ENCODE data around the gene KDM7A. TPM values are rescaled to one million over a fixed set of nuclear protein-coding genes. Genes with fewer than 3 reads are reported as not detected.

The KDM7A gene
- total RNA-seq, 1 experiment from 2014 or later, result 6.6 TPM

- Mint-ChIP-seq H3K27me3 (ENCODE audit: low read depth) (no peaks in the 10 kb centered on the region), H3K9me3 (no peaks in the 10 kb centered on the region), H3K4me3 (no peak overlapping the region), H3K4me1 (peaks cover 22 to 41% of the 10 kb centered on the region in 2 experiments), H3K36me3 (ENCODE audit: insufficient read depth in 1 of 3, low read depth in 3 of 3) (0 out of 7 replicates have a peak, but pooled peaks cover 0 to 4% (median 0%) of the 10 kb centered on the region in 3 experiments), H3K27ac (no peak overlapping the region)
- Histone ChIP-seq H3K23me2 (ENCODE audit: insufficient read length, low read depth, low read length, poor library complexity, severe bottlenecking) (no peaks in the 10 kb centered on the region), H2BK5ac (ENCODE audit: insufficient read length, low read length) (no peak overlapping the region), H3T11ph (ENCODE audit: low read length) (no peak overlapping the region), H3K9ac (ENCODE audit: extremely low read depth, insufficient read length, low read length) (no peak overlapping the region), H3K56ac (ENCODE audit: insufficient read length, low read depth, low read length) (no peak overlapping the region), H3K27me3 (ENCODE audit: insufficient read depth, low read length) (no peaks in the 10 kb centered on the region), H2BK20ac (ENCODE audit: low read depth, low read length, poor library complexity, severe bottlenecking) (no peak overlapping the region), H2BK120ac (ENCODE audit: low read depth, low read length, poor library complexity, severe bottlenecking) (no peak overlapping the region), H3K9me3 (ENCODE audit: control insufficient read depth, low read depth, low read length) (no peaks in the 10 kb centered on the region), H4K5ac (ENCODE audit: insufficient read length, low read depth, low read length) (no peak overlapping the region), H3K4me1 (ENCODE audit: insufficient read depth, low read length) (peaks cover 4% of the 10 kb centered on the region; the same call in 1 of the 2 replicates), H3K23ac (ENCODE audit: insufficient read length, low read depth, low read length) (no peak overlapping the region), H2BK12ac (ENCODE audit: insufficient read length, low read depth, low read length) (no peak overlapping the region), H4K20me1 (ENCODE audit: control insufficient read depth, insufficient read depth, insufficient read length) (no peaks in the 10 kb centered on the region), H3K27ac (ENCODE audit: insufficient read length, low read depth, low read length) (no peak overlapping the region), H3K79me2 (ENCODE audit: insufficient read depth, low read length) (no peaks in the 10 kb centered on the region), H3K14ac (ENCODE audit: insufficient read depth, low read length) (no peak overlapping the region), H2AK5ac (ENCODE audit: insufficient read length, low read length) (no peak overlapping the region), H4K8ac (replicated peaks; ENCODE audit: insufficient read length, low read depth, low read length) (no peak overlapping the region), H4K91ac (ENCODE audit: insufficient read length, low read depth, low read length) (no peak overlapping the region), H3K4ac (ENCODE audit: low read depth, low read length) (no peak overlapping the region), H3K4me2 (ENCODE audit: insufficient read depth, insufficient read length, low read length) (no peak overlapping the region), H2AFZ (ENCODE audit: low read length) (no peak overlapping the region), H3K79me1 (ENCODE audit: insufficient read depth, low read depth, low read length, poor library complexity, severe bottlenecking) (no peaks in the 10 kb centered on the region), H3K18ac (ENCODE audit: insufficient read length, low read depth, low read length) (no peak overlapping the region), H2BK15ac (ENCODE audit: low read depth, low read length) (no peak overlapping the region)
- WGBS (ENCODE audit: extremely low coverage, insufficient read length, low lambda C conversion rate), result no CpG with 5 or more reads among the region's 2 CpGs
- no peak for DNase-seq
- no peak for TF ChIP-seq CTCF (conservative IDR thresholded peaks at IDR 0.05)
Measured at GRCh38 chr7:140156460-140157080, 20.2 kb downstream of the KDM7A start.

Measured in H9 (cell line).